SK-N-SH (cell line): ENCODE results near the gene ITSN2.

ENCODE experiments used
- EZH2phosphoT487 ChIP-seq: fragments of 200-600 bp; sonication (generic); IDR thresholded peaks from 2 replicates; pipeline ENCODE4 v1.6.1; 2017; ENCODE audit warnings: low read depth, mixed run types, mild to moderate bottlenecking, antibody characterized with exemption, moderate library complexity, borderline replicate concordance
- GABPA ChIP-seq: IDR thresholded peaks from 2 replicates; pipeline ENCODE4 v1.4.0; 2012; ENCODE audit warnings: low read depth, mild to moderate bottlenecking
- POLR2AphosphoS5 ChIP-seq: IDR thresholded peaks from 2 replicates; pipeline ENCODE4 v1.6.1; 2012; ENCODE audit warnings: low read depth, low read length
- TF ChIP-seq, protein P1 (sequence below): IDR thresholded peaks from 2 replicates; pipeline ENCODE4 v1.4.0; 2012; ENCODE audit warnings: low read depth
- TF ChIP-seq, protein P2 (sequence below): fragments of 200-600 bp; sonication (generic); IDR thresholded peaks from 2 replicates; pipeline ENCODE4 v1.6.1; 2017; ENCODE audit warnings: antibody characterized with exemption, mild to moderate bottlenecking, moderate library complexity

DNA sequence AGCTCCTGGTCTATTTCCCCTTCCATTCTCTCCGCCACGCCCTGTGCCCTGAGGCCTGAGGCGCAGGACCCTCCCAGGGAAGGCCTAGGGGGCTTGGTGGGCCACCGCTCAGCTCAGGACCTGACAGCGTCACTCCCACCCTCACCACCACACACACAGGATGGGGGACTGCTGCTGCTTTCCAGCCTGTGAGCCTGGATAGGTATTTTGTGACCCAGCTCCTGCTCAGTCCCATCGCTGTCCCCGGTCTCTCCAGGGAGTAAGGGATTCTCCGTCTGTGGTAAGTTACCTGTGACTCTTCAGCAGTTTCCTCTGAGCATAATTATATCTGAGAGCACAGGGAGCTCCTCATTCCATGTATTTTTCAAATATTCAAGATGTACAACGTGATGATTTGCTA lies 169.2 kb downstream of the ITSN2 start:
- TF ChIP-seq, protein P1, sequence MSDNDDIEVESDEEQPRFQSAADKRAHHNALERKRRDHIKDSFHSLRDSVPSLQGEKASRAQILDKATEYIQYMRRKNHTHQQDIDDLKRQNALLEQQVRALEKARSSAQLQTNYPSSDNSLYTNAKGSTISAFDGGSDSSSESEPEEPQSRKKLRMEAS, result no peak
- TF ChIP-seq, protein P2, sequence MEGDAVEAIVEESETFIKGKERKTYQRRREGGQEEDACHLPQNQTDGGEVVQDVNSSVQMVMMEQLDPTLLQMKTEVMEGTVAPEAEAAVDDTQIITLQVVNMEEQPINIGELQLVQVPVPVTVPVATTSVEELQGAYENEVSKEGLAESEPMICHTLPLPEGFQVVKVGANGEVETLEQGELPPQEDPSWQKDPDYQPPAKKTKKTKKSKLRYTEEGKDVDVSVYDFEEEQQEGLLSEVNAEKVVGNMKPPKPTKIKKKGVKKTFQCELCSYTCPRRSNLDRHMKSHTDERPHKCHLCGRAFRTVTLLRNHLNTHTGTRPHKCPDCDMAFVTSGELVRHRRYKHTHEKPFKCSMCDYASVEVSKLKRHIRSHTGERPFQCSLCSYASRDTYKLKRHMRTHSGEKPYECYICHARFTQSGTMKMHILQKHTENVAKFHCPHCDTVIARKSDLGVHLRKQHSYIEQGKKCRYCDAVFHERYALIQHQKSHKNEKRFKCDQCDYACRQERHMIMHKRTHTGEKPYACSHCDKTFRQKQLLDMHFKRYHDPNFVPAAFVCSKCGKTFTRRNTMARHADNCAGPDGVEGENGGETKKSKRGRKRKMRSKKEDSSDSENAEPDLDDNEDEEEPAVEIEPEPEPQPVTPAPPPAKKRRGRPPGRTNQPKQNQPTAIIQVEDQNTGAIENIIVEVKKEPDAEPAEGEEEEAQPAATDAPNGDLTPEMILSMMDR, result no peak
- TF ChIP-seq POLR2AphosphoS5, result no peak
- TF ChIP-seq EZH2phosphoT487, result no peak
- TF ChIP-seq GABPA, result no peak
